Pulmonary artery endothelial cell (primary cell): ENCODE results near the gene GPR162. TPM values are rescaled to one million over a fixed set of nuclear protein-coding genes. Genes with fewer than 3 reads are reported as not detected.

Experiments used
- DNase-seq: peaks from one replicate; pipeline ENCODE4 v3.0.0-alpha.2; 2011; ENCODE audit warnings: low read depth, low spot score
- total RNA-seq: library from RNA; depleted of rRNA; stranded (reverse); fragments of >200 nt; gene quantifications from 2 replicates; pipeline ENCODE4 v1.2.3, GENCODE V29; 2014

GPR162 gene
- total RNA-seq, 1 donor from 2014 or later = 13.5 TPM

- no peak for DNase-seq
Measured at GRCh38 chr12:6786416-6787094, 35.1 kb upstream of the GPR162 start.

- no peak for DNase-seq
Measured at GRCh38 chr12:6787309-6787708, 34.3 kb upstream of the GPR162 start.

DNA sequence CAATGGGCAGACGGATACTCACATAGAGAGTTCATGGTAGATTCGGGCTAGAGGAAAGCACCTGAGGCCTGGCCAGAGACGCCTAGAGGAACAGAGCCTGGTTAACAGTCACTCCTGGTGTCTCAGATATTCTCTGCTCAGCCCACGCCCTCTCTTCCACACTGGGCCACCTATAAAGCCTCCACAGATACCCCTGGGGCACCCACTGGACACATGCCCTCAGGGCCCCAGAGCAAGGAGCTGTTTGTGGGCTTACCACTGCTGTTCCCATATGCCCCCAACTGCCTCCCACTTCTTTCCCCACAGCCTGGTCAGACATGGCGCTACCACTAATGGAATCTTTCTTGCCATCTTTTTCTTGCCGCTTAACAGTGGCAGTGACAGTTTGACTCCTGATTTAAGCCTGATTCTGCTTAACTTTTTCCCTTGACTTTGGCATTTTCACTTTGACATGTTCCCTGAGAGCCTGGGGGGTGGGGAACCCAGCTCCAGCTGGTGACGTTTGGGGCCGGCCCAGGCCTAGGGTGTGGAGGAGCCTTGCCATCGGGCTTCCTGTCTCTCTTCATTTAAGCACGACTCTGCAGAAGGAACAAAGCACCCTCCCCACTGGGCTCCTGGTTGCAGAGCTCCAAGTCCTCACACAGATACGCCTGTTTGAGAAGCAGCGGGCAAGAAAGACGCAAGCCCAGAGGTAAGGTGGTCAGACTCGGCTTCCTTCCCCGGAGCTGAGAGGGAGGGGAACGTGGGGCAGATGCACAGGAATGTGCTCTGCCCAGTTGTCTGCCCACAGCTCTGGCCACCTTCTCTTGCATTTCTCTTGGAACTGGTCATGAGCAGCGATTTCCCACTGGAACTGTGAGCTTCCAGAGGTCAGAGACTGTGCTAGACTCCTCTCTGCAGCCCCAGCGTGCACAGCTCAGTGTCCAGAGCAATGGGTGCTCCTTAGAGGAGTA lies 32.4 kb upstream of the GPR162 start, which contains the start of gene CD4:
Gene CD4, plus strand, starts transcription at position 557 of the 953 bp plus-strand sequence. CDS start 10,611 bp downstream, outside the sequence.
- no peak for DNase-seq

DNA sequence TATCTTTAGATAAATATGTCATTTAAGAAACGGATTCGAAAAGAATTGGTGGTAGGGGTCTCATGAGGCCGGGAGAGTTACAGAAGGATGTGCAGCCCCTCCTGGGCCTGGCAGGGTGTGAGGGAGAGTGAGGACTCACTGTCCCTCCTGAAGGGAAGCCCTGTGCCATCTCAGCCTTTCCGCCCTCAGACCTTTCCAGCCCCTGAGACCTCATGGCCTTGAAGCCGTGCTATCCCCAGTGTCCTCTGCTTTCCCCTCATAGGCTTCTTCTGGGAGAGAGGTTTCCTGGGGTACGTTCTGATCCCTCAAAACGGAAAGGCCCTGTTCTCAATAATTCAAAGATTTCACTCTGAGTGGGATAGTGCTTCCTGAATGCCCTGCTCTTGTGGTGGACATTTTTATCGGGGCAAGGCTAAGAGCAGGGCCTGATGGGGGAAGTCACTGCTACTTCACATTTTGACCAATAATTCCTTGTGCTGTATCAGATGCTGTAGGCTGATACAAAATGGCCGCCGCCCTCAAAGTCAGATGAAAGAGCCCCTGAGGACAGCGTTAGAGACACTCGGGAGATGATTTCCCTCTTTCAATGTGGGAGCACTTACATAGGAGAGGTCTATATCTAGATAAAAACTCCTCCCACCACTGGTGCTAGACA lies 31.0 kb upstream of the GPR162 start:
- no peak for DNase-seq

DNA sequence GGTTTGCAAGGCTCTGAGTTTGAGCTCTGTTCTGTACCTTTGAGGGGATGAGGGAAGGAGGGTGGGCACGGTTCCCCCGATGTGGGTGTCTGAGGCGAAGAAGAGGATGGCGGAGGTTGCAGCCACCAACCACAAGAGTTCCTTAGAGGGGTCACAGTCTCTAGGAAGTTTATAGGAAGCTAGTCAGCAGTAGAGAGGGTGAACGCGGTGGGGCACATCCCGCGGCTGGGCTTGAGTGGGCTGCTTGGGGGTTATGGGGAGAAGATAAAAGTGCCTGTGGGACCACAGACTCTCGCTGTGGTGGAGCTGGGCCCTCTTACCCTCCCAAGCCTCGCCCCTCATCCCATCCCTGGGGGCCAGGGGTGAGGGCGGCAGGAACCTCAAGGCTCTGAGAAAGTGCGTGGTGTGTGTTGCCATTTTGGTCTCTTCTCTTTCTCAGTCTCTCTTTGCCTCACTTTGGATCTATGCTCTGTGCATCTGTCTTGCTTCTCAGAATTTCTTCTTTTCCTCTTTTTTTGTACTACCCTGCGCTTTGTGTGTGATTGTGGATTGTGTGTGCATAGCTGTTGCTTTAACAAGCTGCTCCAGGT lies 29.6 kb upstream of the GPR162 start:
- no peak for DNase-seq

DNA sequence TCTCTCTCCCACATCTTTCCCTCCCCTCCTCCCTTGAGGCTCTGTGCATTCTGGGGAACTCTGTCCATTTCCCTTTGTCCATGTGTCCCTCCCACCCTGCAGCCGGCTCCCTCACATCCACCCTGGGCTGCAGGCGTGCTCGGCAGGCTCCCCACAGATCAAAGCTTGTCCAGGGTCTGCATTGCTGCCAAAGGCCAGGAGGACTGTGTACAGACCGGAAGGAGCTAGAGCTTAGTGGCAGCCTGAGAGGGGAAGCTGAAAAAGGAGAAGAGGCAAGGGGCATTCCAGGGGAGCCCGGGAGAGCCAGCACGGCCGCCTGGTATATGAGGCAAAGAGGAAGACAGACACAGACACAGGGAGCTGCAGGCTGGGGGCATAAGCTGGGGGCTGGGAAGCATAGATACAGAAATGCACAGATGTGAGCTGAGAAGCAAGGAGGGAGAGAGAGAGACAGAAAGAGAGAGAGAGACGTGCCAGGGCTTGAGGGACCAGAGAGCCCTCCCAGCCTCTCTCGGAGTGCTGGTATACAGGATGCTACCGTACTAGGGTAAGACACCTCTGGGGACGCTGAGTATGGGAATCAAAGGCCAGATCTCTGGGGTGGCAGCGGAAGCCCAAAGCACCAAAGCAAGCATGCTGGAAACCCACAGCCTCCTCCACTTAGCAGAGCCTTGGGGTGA lies 29.0 kb upstream of the GPR162 start:
- DNase-seq = no peak

GRCh38 chr12:6795088-6795487 lies 26.5 kb upstream of the GPR162 start:
- DNase-seq = no peak

GRCh38 chr12:6796576-6796975 lies 25.0 kb upstream of the GPR162 start:
- no peak for DNase-seq

GRCh38 chr12:6799147-6799546 lies 22.5 kb upstream of the GPR162 start:
- no peak for DNase-seq

GRCh38 chr12:6807170-6807569 lies 14.5 kb upstream of the GPR162 start:
- DNase-seq = no peak

DNA sequence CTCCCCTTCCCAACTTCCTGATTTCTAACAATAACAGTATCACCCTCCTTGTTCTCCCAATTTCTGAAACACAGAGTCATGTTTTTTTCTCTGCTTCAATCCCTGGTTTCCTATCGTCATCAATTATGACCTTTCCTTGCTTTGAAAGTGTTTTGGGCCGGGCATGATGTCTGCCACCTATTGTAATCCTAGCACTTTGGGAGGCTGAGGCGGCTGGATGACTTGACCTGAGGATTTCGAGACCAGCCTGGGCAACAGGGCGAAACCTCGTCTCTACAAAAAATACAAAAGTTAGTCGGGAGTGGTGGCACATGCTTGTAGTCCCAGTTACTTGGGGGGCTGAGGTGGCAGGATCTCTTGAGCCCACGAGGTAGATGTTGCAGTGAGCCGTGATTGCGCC lies 12.6 kb upstream of the GPR162 start:
- DNase-seq = no peak

DNA sequence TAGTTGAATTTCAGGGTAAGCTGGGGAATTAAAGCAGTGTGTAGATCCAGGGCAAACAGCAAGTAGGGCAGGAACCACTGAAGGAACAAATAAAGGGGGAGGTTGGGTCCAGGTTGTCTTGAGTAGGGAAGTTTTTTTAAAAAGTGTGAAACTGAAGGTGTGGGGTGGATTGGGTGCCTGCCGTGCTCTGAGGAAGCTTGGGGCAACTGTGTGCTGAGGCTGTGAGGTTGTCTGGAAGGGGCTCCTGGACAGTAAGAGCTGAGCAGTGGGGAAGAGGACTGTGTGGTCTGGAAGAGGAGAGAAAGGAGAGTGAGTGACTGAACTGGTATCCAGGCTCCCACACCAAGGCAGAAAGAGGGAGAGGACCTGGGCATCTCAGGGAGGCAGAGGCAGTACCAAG lies 10.9 kb upstream of the GPR162 start:
- no peak for DNase-seq

DNA sequence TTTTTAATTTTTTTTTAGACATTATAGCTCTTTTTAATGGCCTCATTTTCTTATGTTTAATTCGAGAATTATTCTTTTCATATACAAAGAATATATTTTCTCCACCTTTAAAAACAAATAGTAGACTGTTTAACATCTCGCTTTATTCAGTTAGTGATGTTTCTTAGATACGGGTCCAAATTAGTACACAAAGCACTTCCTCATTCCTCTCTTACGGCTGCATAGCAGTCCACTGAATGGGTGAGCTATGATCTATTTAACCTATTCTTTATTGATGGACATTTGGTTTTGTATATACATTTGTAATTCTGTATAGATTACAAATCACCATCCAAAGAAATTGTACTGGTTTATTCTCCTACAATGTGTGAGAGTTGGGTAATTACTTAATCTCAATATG lies 8.3 kb upstream of the GPR162 start:
- no peak for DNase-seq

GRCh38 chr12:6816598-6816997 lies 5.0 kb upstream of the GPR162 start:
- DNase-seq = no peak

- DNase-seq = no peak
Measured at GRCh38 chr12:6817098-6817497, 4.5 kb upstream of the GPR162 start.

DNA sequence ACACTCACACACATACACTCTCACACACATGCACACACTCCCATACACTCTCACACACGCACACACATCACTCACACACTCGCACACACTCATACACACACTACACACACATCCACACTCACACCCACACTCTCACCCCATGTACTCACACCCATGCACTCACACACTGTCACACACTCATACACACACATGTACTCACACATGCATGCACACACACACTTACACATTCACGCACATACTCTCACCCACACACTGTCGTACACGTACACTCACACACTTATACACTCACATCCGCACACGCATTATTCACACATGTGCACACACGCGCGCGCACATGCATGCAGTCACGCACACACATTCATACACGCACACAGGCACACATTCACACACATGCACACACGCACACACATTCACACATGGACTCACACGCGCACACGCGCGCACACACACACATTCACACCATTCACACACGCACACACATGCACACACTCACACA lies 3.9 kb upstream of the GPR162 start:
- DNase-seq = no peak

GRCh38 chr12:6818222-6818621 lies 3.4 kb upstream of the GPR162 start:
- DNase-seq = no peak

DNA sequence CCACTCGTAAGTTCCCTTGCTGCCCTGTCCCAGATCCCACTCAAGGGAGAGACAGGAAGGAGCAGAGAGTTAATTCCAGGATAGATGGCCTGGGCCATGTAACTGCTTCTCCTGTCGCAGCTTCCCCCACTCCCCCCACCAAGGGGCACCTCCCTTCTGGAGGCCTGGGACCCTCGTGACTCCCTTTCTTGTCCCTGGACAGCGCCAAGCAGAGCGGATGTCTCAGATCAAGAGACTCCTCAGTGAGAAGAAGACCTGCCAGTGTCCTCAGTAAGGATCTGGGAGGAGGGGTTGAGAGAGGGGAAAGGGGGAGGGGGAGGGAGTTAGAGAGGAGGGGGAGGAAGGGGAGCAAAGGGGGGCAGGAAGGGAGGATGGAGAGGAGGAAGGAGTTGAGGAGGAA lies 3.0 kb upstream of the GPR162 start:
- DNase-seq = no peak

GRCh38 chr12:6819106-6820030 lies 2.3 kb upstream of the GPR162 start:
- DNase-seq = no peak

DNA sequence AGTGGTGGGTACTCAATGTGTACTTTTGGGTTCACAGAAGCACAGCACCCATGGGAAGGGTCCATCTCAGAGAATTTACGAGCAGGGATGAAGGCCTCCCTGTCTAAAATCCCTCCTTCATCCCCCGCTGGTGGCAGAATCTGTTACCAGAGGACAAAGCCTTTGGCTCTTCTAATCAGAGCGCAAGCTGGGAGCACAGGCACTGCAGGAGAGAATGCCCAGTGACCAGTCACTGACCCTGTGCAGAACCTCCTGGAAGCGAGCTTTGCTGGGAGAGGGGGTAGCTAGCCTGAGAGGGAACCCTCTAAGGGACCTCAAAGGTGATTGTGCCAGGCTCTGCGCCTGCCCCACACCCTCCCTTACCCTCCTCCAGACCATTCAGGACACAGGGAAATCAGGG lies 1.5 kb upstream of the GPR162 start:
- no peak for DNase-seq
